ENCODE results near the gene ERC2. TPM values are rescaled to one million over a fixed set of nuclear protein-coding genes. Genes with fewer than 3 reads are reported as not detected.

The ERC2 gene
- polyA plus RNA-seq, 3 donors, result not detected

DNA sequence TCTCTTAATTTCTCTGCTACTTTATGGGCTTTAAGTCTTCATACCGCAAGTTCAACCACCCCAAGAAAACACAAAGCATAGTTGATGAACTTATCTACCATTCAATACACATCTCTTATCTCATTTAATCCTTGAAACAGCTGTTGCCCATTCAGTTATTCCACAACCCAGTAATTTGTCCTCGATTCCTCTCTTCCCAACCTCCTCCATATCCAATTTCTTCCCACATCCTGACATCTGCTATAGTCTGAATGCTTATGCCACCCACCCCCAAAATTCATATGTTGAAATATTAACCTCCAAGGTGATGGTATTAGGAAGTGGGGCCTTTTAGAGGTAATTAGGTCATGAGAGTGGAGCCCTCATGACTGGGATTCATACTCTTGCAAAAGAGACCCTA lies 345.4 kb downstream of the ERC2 start:
- H3K27ac Mint-ChIP-seq, result no peak overlapping the region
- no peaks in the 10 kb centered on the region for H3K9me3 ChIP-seq (replicated peaks in 1 of 2; ENCODE audit: control insufficient read depth in 1 of 2, insufficient read depth in 1 of 2, low read length in 2 of 2)
- peaks cover 0 to 5% (median 3%) of the 10 kb centered on the region in 7 donors for H3K9me3 Mint-ChIP-seq
- no peaks in the 10 kb centered on the region for H3K79me2 ChIP-seq (ENCODE audit: insufficient read depth, low read length)
- 100% methylated on average over 1 of the region's 2 CpGs for WGBS (ENCODE audit: insufficient coverage)
- no peaks in the 10 kb centered on the region for H3K36me3 ChIP-seq (replicated peaks in 1 of 2; ENCODE audit: control insufficient read depth in 1 of 2, insufficient read depth in 2 of 2, low read length in 2 of 2)
- H3K4me2 ChIP-seq (replicated peaks; ENCODE audit: extremely low read depth, low read length, poor library complexity, severe bottlenecking), result no peak overlapping the region
- no peak overlapping the region for H3K4me3 ChIP-seq (replicated peaks in 1 of 3; ENCODE audit: low read depth in 2 of 3, low read length in 3 of 3)
- no peaks in the 10 kb centered on the region for H3K27me3 ChIP-seq (ENCODE audit: control insufficient read depth in 2 of 2, insufficient read depth in 2 of 2, low read length in 2 of 2)
- no peaks in the 10 kb centered on the region for H4K20me1 ChIP-seq (ENCODE audit: insufficient read depth, low read length)
- no peaks in the 10 kb centered on the region for H3K4me1 ChIP-seq (ENCODE audit: control insufficient read depth in 1 of 2, insufficient read depth in 2 of 2, low read length in 2 of 2)
- H3K27me3 Mint-ChIP-seq (ENCODE audit: low read depth in 3 of 3), result peaks cover 2 to 6% (median 2%) of the 10 kb centered on the region in 3 donors
- intact Hi-C loops (cut with micrococcal nuclease), result no loop called here
- no peak overlapping the region for H3K27ac ChIP-seq (ENCODE audit: low read depth in 1 of 2, low read length in 2 of 2)
- no peak overlapping the region for H3K9ac ChIP-seq (ENCODE audit: insufficient read depth, low read length, poor library complexity, severe bottlenecking)
- peaks cover 6% of the 10 kb centered on the region for H3K4me1 Mint-ChIP-seq
- no peaks in the 10 kb centered on the region for H3K36me3 Mint-ChIP-seq
- H2AFZ ChIP-seq (ENCODE audit: insufficient read depth, low read depth, low read length, poor library complexity, severe bottlenecking), result no peak overlapping the region
- no peak for DNase-seq
- no peak overlapping the region for H3K4me3 Mint-ChIP-seq
- TF ChIP-seq, protein P1, sequence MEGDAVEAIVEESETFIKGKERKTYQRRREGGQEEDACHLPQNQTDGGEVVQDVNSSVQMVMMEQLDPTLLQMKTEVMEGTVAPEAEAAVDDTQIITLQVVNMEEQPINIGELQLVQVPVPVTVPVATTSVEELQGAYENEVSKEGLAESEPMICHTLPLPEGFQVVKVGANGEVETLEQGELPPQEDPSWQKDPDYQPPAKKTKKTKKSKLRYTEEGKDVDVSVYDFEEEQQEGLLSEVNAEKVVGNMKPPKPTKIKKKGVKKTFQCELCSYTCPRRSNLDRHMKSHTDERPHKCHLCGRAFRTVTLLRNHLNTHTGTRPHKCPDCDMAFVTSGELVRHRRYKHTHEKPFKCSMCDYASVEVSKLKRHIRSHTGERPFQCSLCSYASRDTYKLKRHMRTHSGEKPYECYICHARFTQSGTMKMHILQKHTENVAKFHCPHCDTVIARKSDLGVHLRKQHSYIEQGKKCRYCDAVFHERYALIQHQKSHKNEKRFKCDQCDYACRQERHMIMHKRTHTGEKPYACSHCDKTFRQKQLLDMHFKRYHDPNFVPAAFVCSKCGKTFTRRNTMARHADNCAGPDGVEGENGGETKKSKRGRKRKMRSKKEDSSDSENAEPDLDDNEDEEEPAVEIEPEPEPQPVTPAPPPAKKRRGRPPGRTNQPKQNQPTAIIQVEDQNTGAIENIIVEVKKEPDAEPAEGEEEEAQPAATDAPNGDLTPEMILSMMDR (IDR thresholded peaks at IDR 0.05), result no peak

DNA sequence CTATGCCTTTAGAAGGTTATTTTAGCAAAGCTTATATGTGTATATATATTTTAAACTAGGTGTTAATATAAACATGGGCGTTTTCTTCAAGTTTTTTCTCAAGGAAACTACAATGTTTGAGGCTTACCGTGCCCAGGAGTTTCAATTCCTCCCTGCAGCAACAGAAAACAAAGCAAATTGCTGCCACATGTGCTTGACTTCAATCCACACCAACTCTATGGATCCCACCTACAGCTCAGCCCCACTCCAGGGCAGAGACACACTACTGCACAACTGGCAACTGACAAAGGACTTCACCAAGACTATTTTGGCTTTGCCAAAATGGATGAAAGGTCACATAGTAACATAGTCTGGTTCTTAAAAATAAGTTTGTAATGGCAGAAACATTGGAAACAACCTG lies 346.6 kb downstream of the ERC2 start:
- H3K27ac ChIP-seq (ENCODE audit: low read depth in 1 of 2, low read length in 2 of 2), result no peak overlapping the region
- TF ChIP-seq, protein P1 (IDR thresholded peaks at IDR 0.05), result no peak

More for the DNA sequence above, 346.6 kb downstream of the ERC2 start:
- H3K4me3 ChIP-seq (replicated peaks in 1 of 3; ENCODE audit: low read depth in 2 of 3, low read length in 3 of 3), result no peak overlapping the region
- DNase-seq, result no peak
- H3K4me3 Mint-ChIP-seq, result no peak overlapping the region
- peaks cover 0 to 5% (median 2%) of the 10 kb centered on the region in 7 donors for H3K9me3 Mint-ChIP-seq
- WGBS (ENCODE audit: insufficient coverage), result 40% methylated on average over 1 of the region's 2 CpGs
- H3K36me3 Mint-ChIP-seq, result no peaks in the 10 kb centered on the region
- intact Hi-C loops (cut with micrococcal nuclease), result no loop called here
- H3K9me3 ChIP-seq (replicated peaks in 1 of 2; ENCODE audit: control insufficient read depth in 1 of 2, insufficient read depth in 1 of 2, low read length in 2 of 2), result no peaks in the 10 kb centered on the region
- H3K79me2 ChIP-seq (ENCODE audit: insufficient read depth, low read length), result no peaks in the 10 kb centered on the region
- H3K27me3 Mint-ChIP-seq (ENCODE audit: low read depth in 3 of 3), result peaks cover 2 to 3% (median 2%) of the 10 kb centered on the region in 3 donors
- H3K4me2 ChIP-seq (replicated peaks; ENCODE audit: extremely low read depth, low read length, poor library complexity, severe bottlenecking), result no peak overlapping the region
- H3K9ac ChIP-seq (ENCODE audit: insufficient read depth, low read length, poor library complexity, severe bottlenecking), result no peak overlapping the region
- H3K36me3 ChIP-seq (replicated peaks in 1 of 2; ENCODE audit: control insufficient read depth in 1 of 2, insufficient read depth in 2 of 2, low read length in 2 of 2), result no peaks in the 10 kb centered on the region
- peaks cover 6% of the 10 kb centered on the region for H3K4me1 Mint-ChIP-seq
- H4K20me1 ChIP-seq (ENCODE audit: insufficient read depth, low read length), result no peaks in the 10 kb centered on the region
- H3K27ac Mint-ChIP-seq, result no peak overlapping the region
- H3K27me3 ChIP-seq (ENCODE audit: control insufficient read depth in 2 of 2, insufficient read depth in 2 of 2, low read length in 2 of 2), result no peaks in the 10 kb centered on the region
- H3K4me1 ChIP-seq (ENCODE audit: control insufficient read depth in 1 of 2, insufficient read depth in 2 of 2, low read length in 2 of 2), result no peaks in the 10 kb centered on the region
- no peak overlapping the region for H2AFZ ChIP-seq (ENCODE audit: insufficient read depth, low read depth, low read length, poor library complexity, severe bottlenecking)

Data from CD14-positive monocyte (primary cell).